ENCODE measurements around the gene PAX3.

PAX3 gene

GRCh38 chr2:222309766-222310165, 11.0 kb upstream of the PAX3 start:
- DNase-seq = no peak

- no peak for DNase-seq
Measured at GRCh38 chr2:222309361-222309760, 10.6 kb upstream of the PAX3 start.

DNA sequence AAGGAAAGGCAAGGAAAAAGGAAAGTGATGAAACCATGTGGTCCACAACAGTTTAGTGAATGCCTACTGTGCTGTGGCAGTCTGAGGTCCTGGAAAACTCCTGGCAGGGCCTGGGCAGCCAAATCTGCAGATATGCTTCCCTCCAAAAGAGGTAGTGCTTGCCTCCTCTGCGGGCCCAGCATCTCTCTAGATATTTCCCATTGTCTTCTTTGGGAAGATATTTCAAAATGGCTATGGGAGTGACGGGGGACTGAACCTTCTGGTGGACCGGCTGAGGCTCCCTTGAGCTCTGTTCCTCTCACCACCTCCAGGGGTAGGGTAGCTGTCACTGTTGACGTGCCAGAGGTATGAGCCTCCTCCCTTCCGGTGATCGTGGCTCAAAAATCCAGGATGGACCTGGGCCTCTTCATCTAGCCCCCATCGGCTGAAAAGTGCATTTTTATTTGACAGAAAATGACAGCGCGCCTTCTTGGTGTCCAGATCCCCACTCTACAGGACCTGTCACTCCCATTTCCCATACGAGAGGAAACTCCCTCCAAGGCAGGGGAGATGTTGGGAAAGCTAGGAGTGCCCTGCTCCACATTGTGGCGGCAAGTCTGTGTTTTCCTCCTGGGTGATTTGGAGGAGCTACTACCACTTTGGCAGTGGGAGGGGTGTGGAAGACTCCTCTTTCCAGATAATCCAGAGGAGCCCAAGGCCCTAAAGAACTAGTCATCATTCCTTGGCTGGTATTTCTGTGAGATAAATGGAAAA, 9.4 kb upstream of the PAX3 start:
- no peak for DNase-seq

GRCh38 chr2:222307143-222307756, 8.5 kb upstream of the PAX3 start:
- DNase-seq = no peak

GRCh38 chr2:222306393-222307142, 7.8 kb upstream of the PAX3 start:
- DNase-seq = no peak

DNA sequence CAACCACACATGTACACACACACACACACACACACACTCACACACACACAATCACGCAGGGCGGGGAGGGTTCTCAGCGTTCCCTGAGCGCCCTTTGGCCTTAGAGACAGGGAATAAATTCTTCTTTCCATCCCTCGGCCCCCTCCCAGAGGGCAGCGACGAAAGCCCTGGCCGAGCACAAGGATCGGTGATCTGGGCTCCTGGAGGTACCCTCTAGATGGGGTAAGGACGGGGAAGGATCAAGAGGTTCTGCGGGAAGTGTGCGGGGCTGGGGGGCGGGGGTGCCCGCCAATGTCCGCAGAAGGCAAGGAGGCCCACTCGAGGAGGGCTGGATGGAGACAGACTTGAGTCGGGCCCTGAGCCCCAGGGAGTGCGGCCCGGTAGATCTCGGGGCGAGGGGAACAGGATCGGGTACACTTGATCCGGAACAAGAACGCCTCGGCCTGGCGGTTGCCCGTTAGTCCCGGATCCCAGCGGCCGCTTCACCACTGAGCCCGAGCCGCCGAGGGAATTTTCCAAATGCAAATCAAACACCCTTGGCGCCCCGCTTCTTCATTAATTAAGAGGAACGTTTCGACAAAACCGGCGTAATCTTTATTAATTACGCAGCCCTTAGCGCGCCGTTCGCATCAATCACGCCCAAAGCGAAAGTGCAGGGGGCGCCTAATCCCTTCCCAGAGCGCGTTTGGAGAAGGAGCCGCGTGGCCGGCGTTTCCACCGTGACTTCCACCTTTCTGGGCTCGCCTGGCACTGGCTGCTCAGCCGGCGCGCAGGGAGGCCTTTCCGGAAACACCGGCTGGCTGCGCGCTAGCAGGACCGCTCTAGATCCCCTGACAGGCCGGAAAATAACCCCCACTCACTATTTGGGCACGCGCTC, 7.0 kb upstream of the PAX3 start:
- DNase-seq = no peak

- no peak for DNase-seq
Measured at GRCh38 chr2:222304737-222305515, 6.1 kb upstream of the PAX3 start.

GRCh38 chr2:222303828-222304736, 5.3 kb upstream of the PAX3 start:
- no peak for DNase-seq

DNA sequence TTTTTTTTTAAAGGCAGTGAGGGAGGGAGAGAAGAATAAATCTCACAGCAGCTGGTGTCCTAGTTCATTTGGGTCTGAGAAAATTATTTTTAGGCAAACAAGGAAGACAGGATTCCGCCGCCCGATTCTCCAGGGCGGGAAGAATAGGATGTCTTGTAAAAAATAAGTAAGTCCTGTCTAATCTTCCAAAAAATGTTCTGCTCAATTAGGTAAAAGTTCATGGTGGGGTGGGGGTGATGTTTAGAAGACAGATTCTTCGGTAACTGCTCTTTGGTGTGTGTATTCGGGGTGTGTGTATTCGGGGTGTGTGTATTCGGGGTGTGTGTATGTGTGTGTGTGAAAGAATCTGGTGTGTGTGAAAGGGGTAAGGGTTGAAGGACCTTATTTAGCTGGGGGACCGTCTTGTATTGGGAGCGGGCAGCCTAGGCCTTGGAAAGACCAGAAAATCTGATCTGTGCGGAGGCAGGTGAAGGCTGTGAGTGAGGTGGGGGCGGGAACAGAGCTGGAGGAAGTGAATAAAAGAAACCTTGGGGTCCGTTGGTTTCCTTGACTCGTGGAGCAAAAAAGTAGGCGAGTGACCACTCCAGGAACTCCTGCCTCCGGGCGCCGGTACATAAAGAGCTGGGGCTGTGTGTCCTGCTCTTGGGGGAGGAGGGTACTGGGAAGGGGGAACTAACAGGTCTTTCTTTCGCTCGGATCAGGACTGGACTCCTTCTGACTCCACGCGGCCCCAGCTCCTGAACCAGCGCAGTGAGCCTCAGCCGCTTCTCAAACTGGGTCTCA, 4.4 kb upstream of the PAX3 start:
- DNase-seq = no peak

DNA sequence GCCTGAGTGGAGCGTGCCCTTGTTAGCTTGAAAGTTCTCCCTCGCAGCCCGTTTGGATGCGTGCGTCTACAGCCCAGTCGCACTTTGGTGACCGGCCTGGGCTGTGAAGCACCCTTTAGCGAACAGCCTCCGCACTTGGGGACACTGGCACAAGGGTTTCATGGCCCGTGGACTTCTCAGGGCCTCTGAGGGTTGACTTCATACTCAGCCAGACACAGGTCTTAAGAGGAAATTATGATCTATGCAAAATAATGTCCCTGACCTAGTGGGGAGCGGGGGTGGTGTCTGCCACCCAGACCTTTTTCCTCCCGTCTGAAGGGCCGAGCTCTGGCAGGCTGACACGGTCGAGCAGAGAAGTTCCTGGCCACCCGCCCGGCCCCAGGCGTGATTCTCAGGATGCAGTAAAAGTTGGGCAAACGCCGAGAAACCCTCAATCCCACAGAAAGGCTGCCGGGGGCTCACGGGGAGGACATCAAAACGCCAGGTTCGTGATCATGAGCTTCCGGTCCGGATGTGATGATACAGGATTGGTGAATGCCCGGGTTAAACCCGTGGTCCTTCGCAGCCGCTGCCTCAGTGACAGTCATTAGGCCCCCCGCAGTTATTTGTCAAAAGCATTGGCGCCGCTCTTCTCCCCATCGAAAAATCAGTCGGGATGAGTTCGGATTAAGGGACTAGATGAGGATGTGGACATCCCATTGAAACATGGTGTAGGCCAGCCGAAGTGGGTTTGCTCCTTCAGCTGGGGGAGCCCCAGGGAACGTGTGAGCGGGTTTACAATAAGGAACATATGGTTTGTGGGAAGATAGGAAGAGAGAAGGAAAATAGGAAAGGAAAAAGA, 3.6 kb upstream of the PAX3 start:
- DNase-seq = no peak

DNA sequence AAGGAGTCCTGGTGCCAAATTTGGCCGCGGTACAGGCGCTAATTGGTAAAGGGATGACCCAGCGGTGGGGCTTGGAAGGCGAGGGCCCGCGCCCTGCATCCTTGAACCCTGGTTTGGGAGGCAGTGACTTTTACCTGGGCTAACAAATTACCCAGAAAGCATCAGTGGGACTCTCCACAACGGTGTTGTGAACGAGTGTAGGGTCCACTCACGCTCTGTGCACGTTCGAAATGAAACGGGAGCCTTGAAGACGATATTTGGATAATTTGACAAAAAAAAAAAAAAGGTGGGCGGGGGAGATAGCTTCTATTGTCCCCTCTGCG, 3.0 kb upstream of the PAX3 start:
- DNase-seq = no peak

DNA sequence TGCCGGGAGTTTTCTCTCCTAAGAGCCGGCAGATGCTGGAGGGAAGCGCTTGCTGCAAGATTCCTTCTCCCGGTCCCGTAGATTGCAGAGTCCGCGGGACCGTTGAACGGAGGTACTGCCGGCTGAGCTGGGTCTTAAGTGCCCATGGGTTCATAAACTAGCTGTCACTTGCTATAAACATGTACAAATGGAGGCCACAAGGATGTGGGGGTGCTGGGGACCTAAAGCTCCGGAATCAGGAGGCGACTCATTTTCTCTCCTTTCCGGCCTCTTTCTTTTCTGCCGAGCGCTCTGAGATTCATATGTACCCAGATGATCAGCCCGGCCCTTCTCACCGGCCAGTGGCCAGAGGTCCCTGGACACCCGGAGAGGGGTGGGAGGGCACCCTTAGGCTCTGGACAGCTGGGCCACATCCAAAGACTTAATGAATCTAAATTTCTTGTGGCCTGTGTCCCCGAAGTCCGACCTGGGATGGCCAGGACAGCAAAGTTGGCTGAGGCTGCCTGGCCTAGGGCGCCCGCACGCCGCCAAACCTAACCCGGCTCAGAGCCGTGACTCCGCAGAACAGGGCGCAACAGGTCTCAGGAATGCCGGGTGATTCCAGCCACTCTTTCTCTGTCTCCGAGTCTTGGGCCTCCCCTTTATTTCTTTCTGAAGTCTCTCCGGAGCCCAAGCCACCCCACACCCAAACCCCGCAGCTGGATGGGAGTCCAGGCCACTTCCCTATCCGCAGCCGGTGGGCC, 2.4 kb upstream of the PAX3 start:
- DNase-seq = no peak

- no peak for DNase-seq
Measured at GRCh38 chr2:222300726-222301052, 1.9 kb upstream of the PAX3 start.

- no peak for DNase-seq
Measured at GRCh38 chr2:222299906-222300725, 1.3 kb upstream of the PAX3 start.

- no peak for DNase-seq
Measured at GRCh38 chr2:222298001-222298310, 842 bp downstream of the PAX3 start.

DNA sequence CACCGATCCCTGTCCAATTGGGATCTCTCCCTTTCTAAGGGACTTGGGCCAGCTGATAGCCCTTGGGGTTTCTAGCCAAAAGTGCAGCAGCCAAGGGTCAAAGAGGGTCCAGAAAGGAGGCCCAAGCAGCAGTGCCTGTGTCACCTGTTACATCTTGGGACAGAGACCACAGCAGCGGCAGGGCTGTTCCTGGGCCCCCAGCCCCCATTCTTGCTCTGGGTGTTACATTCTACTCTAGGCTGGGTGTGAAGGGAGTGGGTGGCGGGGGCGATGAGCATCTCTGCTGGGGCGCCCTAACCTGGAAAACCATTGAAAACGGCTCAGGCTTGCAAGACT, 1.2 kb downstream of the PAX3 start:
- no peak for DNase-seq

GRCh38 chr2:222296911-222297599, 1.7 kb downstream of the PAX3 start:
- DNase-seq = peak; percentile 39

GRCh38 chr2:222296311-222296741, 2.5 kb downstream of the PAX3 start:
- DNase-seq = no peak
